Measurements from ENCODE around the gene SOX13.

- TF ChIP-seq TAF1 (IDR thresholded peaks at IDR 0.05; ENCODE audit: low read depth, low read length) (no peak), POU2F2 (IDR thresholded peaks at IDR 0.05; ENCODE audit: low read depth, low read length) (no peak)
Measured at GRCh38 chr1:204051258-204051657, 21.7 kb upstream of the SOX13 start.
